CD14-positive monocyte (primary cell): ENCODE results near the gene PDLIM5. TPM values are rescaled to one million over a fixed set of nuclear protein-coding genes. Genes with fewer than 3 reads are reported as not detected.

Source experiments
- DNase-seq, 3 donors: peaks; one replicate each; pipeline ENCODE4 v3.0.0-alpha.2; 2011 to 2022
- H2AFZ ChIP-seq: 2 replicates; pipeline ENCODE4 v1.6.0; 2012; ENCODE audit warnings: mild to moderate bottlenecking, low read depth, low read length, inconsistent platforms; ENCODE audit not compliant: insufficient read depth, poor library complexity, severe bottlenecking
- H3K27ac ChIP-seq, 2 donors: 1 replicate in 1 of 2; 2 replicates in 1 of 2; pipeline ENCODE4 v1.5.1; 2012 to 2013; ENCODE audit warnings: low read length in 2 of 2, control low read depth in 1 of 2, inconsistent platforms in 1 of 2, low read depth in 1 of 2, mild to moderate bottlenecking in 1 of 2
- H3K27me3 ChIP-seq, 2 donors: one replicate each; pipeline versions ENCODE4 v1.6.0 to v1.6.1; 2011 to 2013; ENCODE audit warnings: low read length in 2 of 2; ENCODE audit not compliant: control insufficient read depth in 2 of 2, insufficient read depth in 2 of 2
- H3K36me3 ChIP-seq, 2 donors: replicated peaks in 1 of 2; 1 replicate in 1 of 2; 2 replicates in 1 of 2; pipeline versions ENCODE4 v1.5.1 to v1.6.1; 2012 to 2013; ENCODE audit warnings: low read length in 2 of 2, control low read depth in 1 of 2, inconsistent platforms in 1 of 2, mild to moderate bottlenecking in 1 of 2; ENCODE audit not compliant: insufficient read depth in 2 of 2, control insufficient read depth in 1 of 2
- H3K4me1 ChIP-seq, 2 donors: 1 replicate in 1 of 2; 2 replicates in 1 of 2; pipeline versions ENCODE4 v1.5.1 to v1.6.1; 2012 to 2013; ENCODE audit warnings: low read length in 2 of 2, control low read depth in 1 of 2, inconsistent platforms in 1 of 2, mild to moderate bottlenecking in 1 of 2, moderate library complexity in 1 of 2; ENCODE audit not compliant: insufficient read depth in 2 of 2, control insufficient read depth in 1 of 2
- H3K4me2 ChIP-seq: replicated peaks from 2 replicates; pipeline ENCODE3; 2012; ENCODE audit warnings: low read length, moderate library complexity, mild to moderate bottlenecking; ENCODE audit not compliant: poor library complexity, severe bottlenecking; ENCODE audit errors: extremely low read depth
- H3K4me3 ChIP-seq, 3 experiments: fragments of 200-600 bp in 1 of 3; sonication (generic) in 1 of 3; replicated peaks in 1 of 3; 1 replicate in 2 of 3; 2 replicates in 1 of 3; pipeline ENCODE4 v1.5.1; 2011 to 2013; ENCODE audit warnings: low read length in 3 of 3, mild to moderate bottlenecking in 3 of 3, control low read depth in 2 of 3, low read depth in 2 of 3, inconsistent platforms in 1 of 3, moderate library complexity in 1 of 3
- H3K79me2 ChIP-seq: 2 replicates; pipeline ENCODE4 v1.6.0; 2012; ENCODE audit warnings: mild to moderate bottlenecking, control low read depth, inconsistent platforms, low read length, moderate library complexity; ENCODE audit not compliant: insufficient read depth
- H3K9ac ChIP-seq: 2 replicates; pipeline ENCODE4 v1.6.0; 2017; ENCODE audit warnings: low read length, mild to moderate bottlenecking; ENCODE audit not compliant: insufficient read depth, poor library complexity, severe bottlenecking
- H3K9me3 ChIP-seq, 2 donors: replicated peaks in 1 of 2; 1 replicate in 1 of 2; 2 replicates in 1 of 2; pipeline versions ENCODE4 v1.5.1 to v1.6.1; 2012 to 2013; ENCODE audit warnings: low read length in 2 of 2, control low read depth in 1 of 2; ENCODE audit not compliant: control insufficient read depth in 1 of 2, insufficient read depth in 1 of 2
- H4K20me1 ChIP-seq: 2 replicates; pipeline ENCODE4 v1.6.0; 2012; ENCODE audit warnings: mild to moderate bottlenecking, low read length, control low read depth, moderate library complexity; ENCODE audit not compliant: insufficient read depth
- H3K27ac Mint-ChIP-seq, 7 donors: one replicate each; pipeline ENCODE4 v1.8.0; 2020; ENCODE audit warnings: mild to moderate bottlenecking in 7 of 7, mixed read lengths in 7 of 7, moderate library complexity in 6 of 7, inconsistent platforms in 2 of 7
- H3K27me3 Mint-ChIP-seq, 3 donors: one replicate each; pipeline ENCODE4 v1.8.0; 2021 to 2022; ENCODE audit warnings: low read depth in 3 of 3, mild to moderate bottlenecking in 3 of 3, mixed read lengths in 3 of 3, moderate library complexity in 3 of 3, inconsistent platforms in 1 of 3
- H3K36me3 Mint-ChIP-seq, 2 donors: one replicate each; pipeline ENCODE4 v1.8.0; 2020; ENCODE audit warnings: mixed read lengths in 2 of 2, inconsistent platforms in 1 of 2, mild to moderate bottlenecking in 1 of 2
- H3K4me1 Mint-ChIP-seq: one replicate; pipeline ENCODE4 v1.8.0; 2020; ENCODE audit warnings: mild to moderate bottlenecking, mixed read lengths
- H3K4me3 Mint-ChIP-seq, 2 donors: one replicate each; pipeline ENCODE4 v1.8.0; 2020; ENCODE audit warnings: mild to moderate bottlenecking in 2 of 2, mixed read lengths in 2 of 2, moderate library complexity in 1 of 2
- H3K9me3 Mint-ChIP-seq, 7 donors: one replicate each; pipeline ENCODE4 v1.8.0; 2020 to 2022; ENCODE audit warnings: mixed read lengths in 7 of 7, mild to moderate bottlenecking in 6 of 7, moderate library complexity in 6 of 7, inconsistent platforms in 2 of 7
- WGBS: methylation state at CpG from one replicate; pipeline ENCODE4 v1.1.5; 2013; ENCODE audit warnings: missing lambda C conversion rate; ENCODE audit not compliant: insufficient coverage; 5-methylcytosine and 5-hydroxymethylcytosine counted together
- intact Hi-C, 2 donors: fragments of 100-400 bp; cut with micrococcal nuclease; formaldehyde crosslinking; loops; one replicate each; pipeline versions ENCODE4 v1.15.0 to v1.15.1; 2023
- polyA plus RNA-seq, 3 donors: library from polyadenylated mRNA; depleted of rRNA in 1 of 3; unstranded in 2 of 3; stranded (reverse) in 1 of 3; fragments of 300-500 nt in 2 of 3; fragments of >200 nt in 1 of 3; fragmentation: Illumina TruSeq in 2 of 3; gene quantifications; 1 replicate in 2 of 3; 2 replicates in 1 of 3; pipeline ENCODE4 v1.2.3, GENCODE V29; 2012 to 2021
- TF ChIP-seq, protein P1 (sequence below): fragments of 200-600 bp; IDR thresholded peaks from one replicate; pipeline ENCODE4 v1.8.0; 2022; ENCODE audit warnings: antibody characterized with exemption, mild to moderate bottlenecking

The PDLIM5 gene
- polyA plus RNA-seq, 3 donors = 75.3 to 105 (median 80.9) TPM

DNA sequence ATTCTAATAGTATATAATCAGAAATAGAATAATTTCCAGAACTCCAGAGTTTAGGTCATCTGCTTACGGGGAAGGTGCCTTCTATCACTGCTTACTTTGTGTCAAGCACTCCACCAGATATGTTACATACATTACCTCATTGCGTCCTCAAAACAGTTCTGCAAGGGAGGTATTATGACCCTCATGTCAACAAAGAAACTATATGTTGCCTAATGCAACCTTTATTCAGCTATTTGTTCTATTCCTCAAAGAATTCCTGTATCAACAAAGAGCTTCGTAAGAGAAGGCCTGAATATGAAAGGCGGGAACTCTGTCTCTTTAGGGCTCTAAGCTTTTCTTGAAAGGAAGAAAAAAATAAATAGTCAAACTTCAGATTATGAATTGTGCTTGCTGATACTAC lies 114.7 kb downstream of the PDLIM5 start:
- no peaks in the 10 kb centered on the region for H3K9me3 ChIP-seq
- intact Hi-C loops = no loop called here
- Mint-ChIP-seq H3K4me3 (no peak overlapping the region), H3K9me3 (peaks cover 0 to 2% (median 0%) of the 10 kb centered on the region in 7 donors), H3K27ac (no peak overlapping the region), H3K36me3 (no peaks in the 10 kb centered on the region), H3K27me3 (no peaks in the 10 kb centered on the region), H3K4me1 (peaks cover 5% of the 10 kb centered on the region)
- no peak overlapping the region for H3K27ac ChIP-seq
- no peaks in the 10 kb centered on the region for H3K4me1 ChIP-seq
- no peak overlapping the region for H2AFZ ChIP-seq
- no CpG with 5 or more reads among the region's 4 CpGs for WGBS
- no peak overlapping the region for H3K4me3 ChIP-seq
- H3K9ac ChIP-seq = no peak overlapping the region
- H3K4me2 ChIP-seq = no peak overlapping the region
- no peaks in the 10 kb centered on the region for H3K27me3 ChIP-seq
- TF ChIP-seq, protein P1, sequence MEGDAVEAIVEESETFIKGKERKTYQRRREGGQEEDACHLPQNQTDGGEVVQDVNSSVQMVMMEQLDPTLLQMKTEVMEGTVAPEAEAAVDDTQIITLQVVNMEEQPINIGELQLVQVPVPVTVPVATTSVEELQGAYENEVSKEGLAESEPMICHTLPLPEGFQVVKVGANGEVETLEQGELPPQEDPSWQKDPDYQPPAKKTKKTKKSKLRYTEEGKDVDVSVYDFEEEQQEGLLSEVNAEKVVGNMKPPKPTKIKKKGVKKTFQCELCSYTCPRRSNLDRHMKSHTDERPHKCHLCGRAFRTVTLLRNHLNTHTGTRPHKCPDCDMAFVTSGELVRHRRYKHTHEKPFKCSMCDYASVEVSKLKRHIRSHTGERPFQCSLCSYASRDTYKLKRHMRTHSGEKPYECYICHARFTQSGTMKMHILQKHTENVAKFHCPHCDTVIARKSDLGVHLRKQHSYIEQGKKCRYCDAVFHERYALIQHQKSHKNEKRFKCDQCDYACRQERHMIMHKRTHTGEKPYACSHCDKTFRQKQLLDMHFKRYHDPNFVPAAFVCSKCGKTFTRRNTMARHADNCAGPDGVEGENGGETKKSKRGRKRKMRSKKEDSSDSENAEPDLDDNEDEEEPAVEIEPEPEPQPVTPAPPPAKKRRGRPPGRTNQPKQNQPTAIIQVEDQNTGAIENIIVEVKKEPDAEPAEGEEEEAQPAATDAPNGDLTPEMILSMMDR = no peak
- H3K36me3 ChIP-seq = no peaks in the 10 kb centered on the region
- peaks cover 20% of the 10 kb centered on the region for H4K20me1 ChIP-seq
- no peak for DNase-seq
- no peaks in the 10 kb centered on the region for H3K79me2 ChIP-seq

DNA sequence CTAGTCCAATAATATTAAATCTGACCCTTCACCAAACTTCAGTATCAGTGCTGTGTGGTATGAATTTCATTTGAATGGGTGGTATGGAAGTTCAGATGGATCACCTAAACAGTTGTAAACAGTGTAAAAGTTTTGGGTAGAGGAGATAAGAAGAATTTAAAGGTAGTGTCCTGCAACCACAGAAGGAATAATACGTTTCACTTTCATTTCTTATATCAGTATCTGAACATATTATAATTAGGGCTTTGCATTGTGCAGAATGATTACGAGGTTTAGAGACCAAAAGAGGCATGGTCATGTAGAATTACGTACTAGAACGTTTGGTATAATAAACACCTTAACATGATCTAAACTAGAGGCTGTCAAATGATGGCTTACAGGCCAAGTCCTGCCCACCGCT lies 116.1 kb downstream of the PDLIM5 start:
- DNase-seq = no peak
- Histone ChIP-seq H3K79me2 (no peaks in the 10 kb centered on the region), H3K36me3 (no peaks in the 10 kb centered on the region), H3K4me2 (no peak overlapping the region), H2AFZ (no peak overlapping the region), H3K4me3 (no peak overlapping the region), H3K27me3 (no peaks in the 10 kb centered on the region), H3K9ac (no peak overlapping the region), H3K4me1 (no peaks in the 10 kb centered on the region), H3K9me3 (no peaks in the 10 kb centered on the region), H4K20me1 (peaks cover 28% of the 10 kb centered on the region), H3K27ac (no peak overlapping the region)
- peaks cover 9% of the 10 kb centered on the region for H3K4me1 Mint-ChIP-seq
- peaks cover 0 to 2% (median 0%) of the 10 kb centered on the region in 7 donors for H3K9me3 Mint-ChIP-seq
- no peak overlapping the region for H3K4me3 Mint-ChIP-seq
- no peaks in the 10 kb centered on the region for H3K36me3 Mint-ChIP-seq
- no CpG with 5 or more reads among the region's 5 CpGs for WGBS
- H3K27ac Mint-ChIP-seq = no peak overlapping the region
- TF ChIP-seq, protein P1 = no peak
- intact Hi-C loops = no loop called here
- no peaks in the 10 kb centered on the region for H3K27me3 Mint-ChIP-seq
